Measurements from ENCODE around the gene CRIP1.
A peak's percentile ranks its signal among the peaks of the same experiment; 100 is the strongest.

The CRIP1 gene

GRCh38 chr14:105486163-105486973 lies at the start of gene CRIP1:
CRIP1 (plus strand) TSS chr14:105486886; CDS start chr14:105487260, 374 bp downstream.
- no peak for DNase-seq

GRCh38 chr14:105436891-105437722 lies 49.6 kb upstream of the CRIP1 start:
- no peak for DNase-seq

GRCh38 chr14:105437723-105438500 lies 48.8 kb upstream of the CRIP1 start:
- DNase-seq: no peak

DNA sequence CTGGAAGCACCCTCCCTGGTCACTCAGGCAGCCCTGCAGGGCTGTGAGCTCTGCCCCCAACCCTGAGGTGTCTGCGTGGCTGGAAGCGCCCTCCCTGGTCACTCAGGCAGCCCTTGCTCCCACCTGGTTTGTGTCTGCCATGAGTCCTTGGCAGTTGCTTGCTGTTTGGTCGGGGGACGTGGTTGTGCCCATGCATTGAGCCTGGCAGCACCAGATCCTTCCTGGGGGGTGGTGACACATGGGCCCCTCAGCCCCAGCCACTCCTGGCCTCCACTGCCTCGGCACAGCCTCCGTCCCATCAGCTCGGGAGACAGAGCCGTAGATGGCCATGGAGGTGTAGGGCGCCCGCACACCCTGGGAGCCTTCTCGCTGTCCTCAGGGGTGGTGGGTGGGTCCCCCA lies 47.5 kb upstream of the CRIP1 start:
- no peak for DNase-seq

DNA sequence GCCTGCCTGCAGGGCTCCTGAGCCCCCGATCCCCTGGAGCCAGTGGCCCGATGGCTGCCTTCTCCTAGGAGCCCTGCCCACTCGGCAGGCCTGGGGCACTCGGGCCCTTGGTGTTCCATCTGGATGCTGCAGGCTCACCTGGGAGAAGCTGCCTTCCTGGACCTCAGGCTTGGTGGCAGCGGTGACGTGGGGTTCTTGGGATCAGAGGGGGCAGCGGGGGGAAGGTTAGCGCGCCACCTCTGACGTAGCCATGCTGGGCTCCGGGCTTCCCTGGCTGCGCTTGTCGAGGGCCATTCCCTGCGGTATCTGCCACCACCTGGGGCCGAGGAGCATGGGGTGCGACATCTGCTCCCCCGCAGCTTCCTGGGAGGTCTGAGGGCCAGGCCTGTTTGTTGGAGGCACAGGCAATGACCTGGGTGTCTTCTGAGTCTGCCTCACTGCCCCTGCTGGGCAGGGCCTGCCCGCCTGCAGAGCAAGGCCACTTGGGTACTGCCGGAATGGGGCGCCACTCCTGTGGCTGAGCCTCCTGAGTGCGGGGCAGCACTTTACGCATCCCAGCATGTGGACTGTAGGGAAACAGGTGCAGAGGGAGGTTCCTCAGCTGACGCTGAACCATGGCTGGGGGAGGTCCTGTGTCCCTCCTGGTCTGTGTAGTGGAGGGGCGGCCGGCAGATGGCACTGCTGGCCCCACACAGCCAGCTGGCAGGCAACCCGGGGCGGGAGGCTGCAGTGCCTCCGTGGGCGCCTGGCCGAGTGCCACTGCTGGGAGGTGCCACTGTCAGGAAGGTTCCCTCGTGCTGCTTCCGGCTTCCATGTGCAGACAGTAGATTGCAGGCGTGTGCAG lies 46.8 kb upstream of the CRIP1 start:
- DNase-seq: no peak

- no peak for DNase-seq
Measured at GRCh38 chr14:105440554-105440900, 46.2 kb upstream of the CRIP1 start.

- no peak for DNase-seq
Measured at GRCh38 chr14:105440992-105441391, 45.7 kb upstream of the CRIP1 start.

- DNase-seq: peak in 2 of 56 donors; percentile 17 to 26
Measured at GRCh38 chr14:105442125-105442524, 44.6 kb upstream of the CRIP1 start.

DNA sequence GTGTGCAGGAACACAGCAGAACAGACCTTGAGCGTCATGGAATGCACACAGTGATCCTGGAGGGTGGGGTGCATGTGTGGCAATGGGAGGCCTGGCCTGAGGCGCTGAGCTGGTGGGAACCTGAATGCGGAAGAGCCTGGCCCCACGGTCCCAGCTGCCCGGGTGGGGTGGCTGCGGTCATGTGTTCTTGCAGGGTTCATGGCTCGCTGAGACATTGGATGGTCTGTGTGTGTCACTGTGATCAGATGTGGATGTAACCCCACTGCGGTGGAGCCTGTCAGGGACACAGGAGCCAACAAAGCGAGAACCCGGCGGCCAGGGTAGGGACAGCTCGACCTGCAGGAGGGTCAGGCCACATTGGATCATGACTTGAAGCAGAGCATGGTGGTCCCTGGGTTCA lies 43.9 kb upstream of the CRIP1 start:
- no peak for DNase-seq

DNA sequence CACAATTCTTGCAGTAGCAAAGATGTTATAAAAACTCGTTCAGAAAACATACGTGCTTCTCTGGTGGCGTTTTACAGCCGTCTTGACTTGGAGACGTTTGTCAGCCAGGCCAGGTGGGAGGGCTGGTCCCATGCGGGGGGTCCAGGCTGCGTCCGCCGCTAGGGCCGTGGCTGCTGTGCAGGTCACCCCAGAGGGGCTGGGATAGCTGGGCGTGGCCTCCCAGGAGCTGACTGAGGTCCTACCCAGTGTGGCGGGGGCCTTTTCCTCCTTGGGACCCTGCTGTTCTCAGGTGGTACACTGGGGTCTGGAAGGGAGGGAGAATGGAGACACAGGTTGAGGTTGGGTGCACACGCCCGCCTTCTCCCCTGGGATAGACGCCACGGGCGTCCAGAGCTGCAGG lies 41.8 kb upstream of the CRIP1 start:
- no peak for DNase-seq

- no peak for DNase-seq
Measured at GRCh38 chr14:105445290-105445689, 41.4 kb upstream of the CRIP1 start.

DNA sequence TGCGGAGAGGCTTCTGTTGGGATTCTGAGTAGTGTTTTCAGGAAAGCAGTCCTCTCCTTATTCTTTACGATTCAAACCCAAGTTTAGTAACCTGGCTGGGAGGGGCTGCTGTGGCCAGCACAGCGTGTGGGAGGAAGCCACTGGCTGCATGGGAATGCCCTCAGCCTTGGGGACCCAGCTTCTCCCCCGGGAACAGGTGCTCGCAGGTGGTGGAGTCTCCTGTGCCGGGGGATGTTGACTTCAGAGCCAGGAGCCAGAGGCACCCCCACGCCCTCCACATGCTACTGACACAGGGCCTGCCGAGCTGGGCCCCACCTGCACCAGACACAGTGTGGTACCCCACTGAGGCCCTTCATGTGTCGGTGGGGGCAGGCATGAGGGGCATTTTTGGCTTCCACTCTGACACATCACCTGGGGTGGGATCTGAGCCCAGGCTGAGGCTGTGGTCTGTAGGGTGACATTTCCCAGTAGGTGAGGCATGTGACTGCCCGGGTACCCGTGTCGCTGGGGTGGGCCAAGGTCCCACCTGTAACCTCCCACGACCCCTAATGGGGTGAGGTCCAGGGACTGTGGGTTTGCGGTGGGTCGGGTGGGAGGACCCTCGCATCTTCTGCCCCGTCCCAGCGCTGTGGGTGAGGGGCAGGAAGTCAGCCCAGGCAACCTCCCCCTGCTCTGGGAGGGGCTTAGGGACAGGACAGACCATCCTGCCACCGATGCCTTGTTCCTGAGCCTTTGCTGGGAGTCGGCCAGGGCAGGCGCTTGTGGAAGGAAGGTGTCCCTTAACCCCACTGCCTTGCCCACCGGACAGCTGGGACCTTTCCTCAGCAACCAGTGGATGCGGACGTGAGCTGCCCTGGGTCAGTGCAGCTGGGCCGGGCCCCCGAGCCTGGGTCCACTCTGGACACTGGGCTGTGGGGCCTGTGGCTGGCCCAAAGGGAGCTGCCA lies 40.5 kb upstream of the CRIP1 start:
- DNase-seq: no peak

- DNase-seq: no peak
Measured at GRCh38 chr14:105446971-105447370, 39.7 kb upstream of the CRIP1 start.

DNA sequence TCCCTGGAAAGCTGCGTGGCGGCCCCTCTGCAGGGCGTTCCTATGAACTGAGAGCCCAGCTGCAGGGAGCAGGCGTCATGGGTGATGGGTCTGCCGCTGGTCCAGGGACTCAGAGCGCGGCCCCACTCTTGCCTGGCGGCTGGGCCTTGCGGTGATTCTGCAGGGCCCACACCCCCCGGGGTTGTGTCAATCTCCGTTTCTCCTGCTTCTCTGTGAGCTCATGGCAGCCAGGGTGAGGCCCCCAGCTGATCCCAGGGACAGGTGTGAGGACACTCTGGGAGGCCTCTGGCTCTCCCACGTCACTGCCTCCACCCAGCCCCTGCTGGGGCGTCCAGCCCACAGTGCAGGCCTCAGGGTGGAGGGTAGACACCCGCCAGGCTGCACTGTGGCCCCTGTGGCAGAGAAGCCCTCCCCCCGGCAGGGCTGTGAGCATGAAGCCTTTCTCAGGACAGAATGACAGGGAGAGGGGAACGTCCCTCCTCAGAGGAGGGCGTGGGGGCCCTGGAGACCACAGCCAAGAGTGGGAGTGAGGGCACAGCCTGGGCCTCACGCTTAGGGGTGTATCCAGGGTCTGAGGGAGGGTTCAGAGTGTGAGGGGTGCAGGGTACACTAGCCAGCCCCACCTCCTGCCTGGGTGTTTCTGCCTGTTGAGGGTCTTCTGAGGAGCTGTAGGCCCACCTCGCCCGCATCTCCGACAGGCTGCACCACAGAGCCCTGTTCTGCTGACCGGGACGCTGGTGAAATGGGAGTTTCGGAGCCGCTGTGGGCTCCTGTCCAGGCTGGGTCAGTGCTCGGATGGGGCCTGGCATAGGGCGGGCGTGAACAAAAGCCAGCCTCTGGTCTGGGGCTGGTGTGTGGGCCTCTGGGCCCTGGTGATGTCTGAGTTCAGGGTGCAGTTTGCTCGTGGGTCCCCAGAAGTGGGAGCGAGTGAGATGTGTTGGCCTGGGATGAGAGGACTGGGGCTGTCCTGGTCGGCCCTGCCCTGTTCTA lies 38.7 kb upstream of the CRIP1 start:
- no peak for DNase-seq

DNA sequence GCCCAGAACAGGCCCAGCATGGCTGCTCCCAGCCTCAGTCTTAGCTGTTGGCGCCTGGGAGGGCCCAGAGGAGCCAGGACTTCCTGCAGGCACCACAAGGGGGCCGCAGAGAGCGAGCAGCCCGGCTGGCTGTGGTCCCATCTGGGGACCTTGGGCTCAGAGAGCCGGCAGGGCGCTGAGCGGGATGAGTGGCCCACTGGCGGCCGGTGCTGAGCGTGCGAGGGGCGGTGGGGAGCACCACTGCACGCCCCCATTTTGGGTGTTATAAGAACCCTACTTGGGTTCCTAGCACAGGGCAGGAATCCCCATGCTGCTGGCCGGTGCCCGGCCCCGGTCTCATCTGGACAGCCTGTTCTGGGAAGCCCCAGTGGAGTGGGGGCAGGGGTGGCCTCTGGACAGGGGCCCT lies 38.0 kb upstream of the CRIP1 start:
- DNase-seq: peak in 49 of 56 donors; percentile 4 to 78 (median 50)

- DNase-seq: no peak
Measured at GRCh38 chr14:105449276-105450122, 37.2 kb upstream of the CRIP1 start.

DNA sequence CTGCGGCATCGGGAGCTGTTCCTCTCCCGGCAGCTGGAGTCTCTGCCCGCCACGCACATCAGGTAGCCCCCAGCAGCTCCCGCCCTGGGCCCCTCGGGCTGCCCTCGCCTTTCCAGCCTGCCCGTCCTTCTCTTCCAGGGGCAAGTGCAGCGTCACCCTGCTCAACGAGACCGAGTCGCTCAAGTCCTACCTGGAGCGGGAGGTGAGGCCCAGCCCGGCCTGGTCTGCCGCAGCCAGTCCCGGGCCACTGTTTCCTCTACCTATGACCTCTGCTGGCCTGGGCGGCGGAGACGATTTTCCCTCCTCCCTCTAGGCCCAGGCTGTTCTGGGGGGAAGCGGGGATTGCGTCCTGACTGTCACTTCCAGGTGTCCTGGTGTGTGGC lies 36.6 kb upstream of the CRIP1 start:
- no peak for DNase-seq

All from nucleus accumbens (tissue), 56 donors.